ENCODE data around the gene GIMAP8.
A peak's percentile ranks its signal among the peaks of the same experiment; 100 is the strongest.

The GIMAP8 gene

DNA sequence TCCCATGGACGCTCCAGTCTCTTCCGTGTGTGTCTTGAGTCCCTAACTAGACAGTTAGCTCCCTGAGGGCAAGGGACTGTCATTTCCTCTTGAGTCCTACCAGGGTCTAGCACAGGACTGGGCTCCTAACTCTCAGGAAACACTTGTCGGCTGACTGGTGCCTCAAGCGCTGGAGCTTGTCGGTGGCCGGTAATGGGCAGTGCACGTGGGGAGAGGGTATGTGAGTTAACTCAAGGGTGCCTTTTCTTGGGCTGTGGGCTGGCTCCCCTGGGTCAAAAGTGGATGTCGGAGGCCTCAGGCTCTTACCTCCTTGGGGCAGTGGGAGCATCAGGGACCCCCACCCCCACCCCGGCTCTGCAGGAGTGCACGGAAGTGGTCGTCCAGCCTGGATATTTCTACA lies 38.4 kb upstream of the GIMAP8 start:
- DNase-seq: no peak

DNA sequence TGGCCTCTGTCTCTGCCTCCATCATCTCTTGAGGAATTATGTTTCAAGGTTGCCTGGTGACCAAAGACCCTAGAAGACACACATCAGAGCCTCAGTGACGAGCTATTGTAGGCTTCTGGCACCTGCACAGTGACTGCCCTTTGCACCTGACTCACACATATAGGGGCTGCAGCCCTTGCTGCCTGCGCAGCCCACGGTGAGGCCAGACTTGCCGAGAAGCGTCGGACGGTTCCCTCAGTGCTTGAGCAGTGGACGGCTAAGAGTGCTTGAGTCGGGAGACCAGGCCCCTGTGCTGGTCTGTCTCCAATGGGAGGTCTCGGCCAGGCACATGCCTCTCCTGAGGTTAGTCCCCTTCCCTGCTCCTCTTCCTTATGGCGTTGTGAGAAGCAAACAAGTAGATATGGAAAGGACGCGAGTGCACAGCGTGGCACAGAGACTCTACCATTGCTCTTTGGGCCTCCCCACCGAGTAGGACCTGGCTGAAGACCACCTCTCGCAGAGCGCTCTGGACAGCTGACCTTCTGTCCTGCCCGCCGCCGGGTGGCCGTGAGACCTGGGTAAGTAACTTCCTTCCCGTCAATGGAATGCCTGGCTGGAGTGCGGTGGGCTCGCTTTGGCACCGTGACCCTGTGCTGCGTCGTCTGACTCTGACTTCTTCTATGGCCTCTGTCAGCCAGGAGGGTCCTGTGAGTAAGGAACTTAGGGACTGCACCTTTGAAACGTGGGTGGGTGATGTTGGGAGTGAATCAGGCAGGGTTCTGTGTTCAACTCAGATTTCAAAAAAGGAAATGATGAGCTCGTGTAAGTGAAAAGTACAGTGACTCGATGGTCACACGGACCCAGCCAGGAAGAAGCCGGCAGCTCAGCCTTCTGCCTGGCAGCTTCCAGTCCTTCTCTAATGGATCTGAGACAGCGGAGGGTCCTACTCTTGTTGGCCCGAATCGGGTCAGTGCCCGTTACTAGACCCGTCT lies 37.6 kb upstream of the GIMAP8 start:
- no peak for DNase-seq

DNA sequence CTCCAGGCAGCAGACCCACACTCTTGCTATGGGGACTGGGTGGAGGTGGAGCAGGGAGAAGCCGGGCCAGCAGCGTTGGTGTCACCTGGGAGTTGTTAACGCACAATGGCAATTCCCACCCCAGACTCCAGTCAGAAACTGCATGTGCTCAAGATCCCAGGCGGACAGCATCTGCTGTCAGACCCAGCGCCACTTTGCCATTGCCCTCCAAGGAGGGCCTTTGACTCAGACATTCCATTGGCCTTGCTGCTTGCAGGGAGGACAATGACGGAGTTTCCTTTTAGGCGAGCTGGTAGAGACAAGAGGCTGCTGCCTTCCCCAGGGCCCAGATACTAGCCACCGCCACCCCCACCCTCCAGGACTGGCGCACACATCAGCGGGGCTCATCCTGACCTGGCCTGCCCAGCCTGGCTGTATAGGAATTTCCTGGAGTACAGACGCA lies 36.8 kb upstream of the GIMAP8 start:
- DNase-seq: no peak

DNA sequence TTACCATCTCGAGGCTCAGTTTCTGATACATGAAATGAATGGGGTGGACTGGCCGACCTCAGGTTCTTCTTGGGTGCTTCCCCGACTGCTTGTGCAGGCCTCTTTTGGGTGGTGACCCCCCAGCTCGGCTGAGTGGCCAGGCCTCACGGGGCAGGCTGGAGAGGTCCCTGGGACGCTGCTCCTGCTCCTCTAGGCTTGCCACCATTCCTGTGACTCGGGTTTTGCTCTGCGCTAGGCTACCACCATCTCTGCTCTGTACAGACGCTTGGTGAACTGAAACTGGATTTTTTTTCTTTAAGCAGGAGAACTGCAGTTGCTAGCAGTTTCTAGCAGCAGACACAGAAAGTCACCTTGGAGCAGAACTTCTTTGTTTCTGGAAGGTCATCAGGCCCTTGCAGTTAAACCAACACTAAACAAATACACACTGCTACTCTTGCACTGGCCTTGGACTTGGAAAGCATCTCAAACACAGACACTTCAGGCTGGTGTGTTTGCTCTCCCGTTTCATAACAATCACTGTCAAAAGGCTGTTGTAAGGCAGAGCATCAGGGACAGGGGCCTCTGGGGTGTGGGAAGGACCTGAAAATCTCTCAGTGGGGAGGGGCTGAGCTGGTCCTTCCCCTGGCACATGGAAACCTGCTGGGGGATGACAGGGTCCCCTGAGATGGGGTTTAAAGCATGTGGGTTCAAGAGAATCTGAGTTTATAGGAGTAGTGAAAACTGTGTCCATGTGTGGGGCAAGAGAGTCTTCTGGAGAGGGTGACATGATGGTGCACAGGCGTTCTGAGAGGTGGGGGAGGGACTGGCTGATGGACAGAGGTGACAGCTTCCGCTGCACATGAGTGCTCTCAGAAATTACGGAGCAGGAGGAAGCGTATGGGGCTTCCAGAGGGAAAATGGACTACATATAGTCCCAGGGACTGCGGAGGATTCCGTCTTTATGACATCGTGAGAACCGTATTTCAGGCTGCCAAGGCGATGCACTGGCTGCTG lies 35.0 kb upstream of the GIMAP8 start:
- no peak for DNase-seq

DNA sequence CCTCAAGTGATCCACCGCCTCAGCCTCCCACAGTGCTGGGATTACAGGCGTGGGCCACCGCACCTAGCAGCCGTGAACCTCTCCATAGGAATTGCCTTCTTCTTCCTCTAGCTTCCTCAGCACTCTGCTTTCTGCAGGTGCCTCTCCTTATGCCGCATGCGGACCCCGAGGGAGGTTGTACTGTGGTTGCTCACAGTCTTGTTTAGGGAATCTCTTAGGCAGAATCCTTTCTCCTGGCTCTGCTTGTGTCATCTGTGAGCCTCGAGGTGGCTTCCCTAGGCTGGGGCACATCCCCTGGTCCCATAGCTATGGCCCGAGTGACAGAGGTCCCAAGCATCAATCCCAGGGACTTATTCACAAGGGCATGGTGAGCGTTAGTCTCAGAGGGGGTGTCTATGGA lies 33.2 kb upstream of the GIMAP8 start:
- peak in 1 of 2 experiments; percentile 1 for DNase-seq

DNA sequence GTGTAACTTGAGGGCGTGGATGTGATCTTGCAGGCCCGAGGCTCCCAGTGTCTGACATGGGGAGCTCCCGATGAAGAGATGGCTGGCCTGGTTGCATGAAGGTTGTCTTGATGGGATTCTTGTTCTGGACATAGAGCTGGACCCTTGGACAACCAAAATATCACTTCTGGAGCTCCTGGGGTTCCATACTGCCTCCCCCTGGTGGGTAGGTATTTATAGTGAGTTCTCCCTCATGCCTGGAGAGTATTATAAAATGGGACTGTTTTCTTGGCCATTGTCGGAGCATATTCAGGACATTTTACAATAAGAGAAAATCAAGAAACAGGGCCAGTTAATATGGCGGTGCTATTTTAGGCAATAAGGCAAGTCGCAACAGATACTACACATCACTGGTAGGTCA lies 32.6 kb upstream of the GIMAP8 start:
- peak in 1 of 2 experiments; percentile 1 for DNase-seq

DNA sequence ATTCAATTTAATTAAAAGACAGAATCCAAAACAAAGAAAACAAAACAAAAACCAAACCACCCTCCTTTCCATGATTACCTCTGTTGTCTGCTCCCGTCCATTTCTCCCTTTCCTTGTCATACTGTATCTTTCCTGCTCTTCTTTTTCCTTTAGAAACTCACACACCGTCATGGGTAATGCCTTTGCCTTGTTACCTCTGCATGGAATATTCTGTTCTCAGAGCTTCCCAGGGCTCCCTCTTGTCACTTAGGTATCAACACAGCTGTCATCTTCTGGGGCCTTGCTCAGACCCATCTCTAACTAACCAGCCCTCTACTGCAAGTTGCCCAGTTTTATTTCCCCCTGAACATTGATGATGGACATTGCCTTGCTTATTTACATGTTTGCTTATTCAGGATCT lies 30.2 kb upstream of the GIMAP8 start:
- no peak for DNase-seq

DNA sequence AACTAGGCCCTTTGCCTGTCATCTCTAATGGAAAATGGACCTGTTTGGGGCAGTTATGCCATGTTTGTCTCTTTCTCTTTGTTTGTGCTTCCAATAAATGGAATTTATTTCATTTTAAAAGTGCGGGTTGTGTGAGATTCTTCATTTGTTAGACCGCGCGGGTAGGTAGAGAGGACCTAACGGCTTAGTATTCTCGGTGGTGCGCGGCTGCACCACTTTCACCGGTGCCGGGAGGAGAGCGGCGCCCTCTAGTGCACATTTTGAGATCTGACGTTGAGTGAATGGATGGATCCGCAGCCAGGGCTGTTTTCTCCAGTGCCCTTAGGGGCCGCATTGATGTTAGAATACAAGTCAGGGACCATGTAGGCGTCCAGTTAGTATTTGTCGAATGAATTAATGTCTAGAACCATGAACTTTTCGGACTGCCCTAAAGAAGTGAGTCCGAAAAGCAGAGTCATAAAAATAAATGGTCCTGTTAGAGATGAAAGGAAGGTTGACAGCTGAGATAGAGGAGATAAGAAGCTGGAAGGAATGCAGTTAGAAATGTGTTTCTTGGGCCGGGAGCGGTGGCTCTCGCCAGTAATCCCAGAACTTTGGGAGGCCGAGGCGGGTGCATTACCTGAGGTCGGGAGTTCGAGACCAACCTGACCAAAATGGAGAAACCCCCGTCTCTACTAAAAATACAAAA lies 29.3 kb upstream of the GIMAP8 start:
- peak; percentile 88 to 92 for DNase-seq

DNA sequence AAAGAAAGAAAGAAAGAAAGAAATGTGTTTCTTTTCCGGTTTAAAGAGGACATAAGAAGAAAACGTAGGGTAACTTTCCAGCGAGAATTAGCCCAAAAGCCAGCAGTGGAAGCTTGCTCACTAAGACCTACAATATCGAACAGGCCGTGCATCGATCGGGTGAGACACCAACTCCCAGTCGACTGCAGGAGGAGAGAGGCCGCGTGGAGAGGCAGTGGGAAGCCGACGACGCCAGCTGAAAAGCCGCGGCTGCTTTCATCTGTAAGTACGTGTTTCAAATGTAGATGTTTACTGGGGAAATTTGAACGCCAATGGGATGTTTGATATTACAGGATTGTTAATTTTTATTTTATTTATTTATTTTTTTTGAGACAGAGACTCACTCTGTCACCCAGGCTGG lies 28.6 kb upstream of the GIMAP8 start:
- DNase-seq: no peak

DNA sequence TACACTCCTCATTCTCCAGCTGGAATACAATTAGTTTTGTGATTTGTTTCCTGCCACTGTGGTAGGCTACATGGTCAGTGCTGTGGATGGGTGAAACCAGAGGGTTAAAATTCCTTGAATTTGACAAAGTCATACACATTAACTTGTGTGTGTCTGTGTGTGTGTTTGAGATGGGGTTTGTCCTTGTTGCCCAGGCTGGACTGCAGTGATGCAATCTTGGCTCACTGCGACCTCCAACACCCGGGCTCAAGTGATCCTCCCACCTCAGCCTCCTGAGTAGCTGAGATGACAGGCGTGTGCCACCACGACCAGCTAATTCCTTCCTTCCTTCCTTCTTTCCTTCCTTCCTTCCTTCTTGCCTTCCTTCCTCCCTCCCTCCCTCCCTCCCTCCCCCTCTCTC lies 24.8 kb upstream of the GIMAP8 start:
- no peak for DNase-seq

DNA sequence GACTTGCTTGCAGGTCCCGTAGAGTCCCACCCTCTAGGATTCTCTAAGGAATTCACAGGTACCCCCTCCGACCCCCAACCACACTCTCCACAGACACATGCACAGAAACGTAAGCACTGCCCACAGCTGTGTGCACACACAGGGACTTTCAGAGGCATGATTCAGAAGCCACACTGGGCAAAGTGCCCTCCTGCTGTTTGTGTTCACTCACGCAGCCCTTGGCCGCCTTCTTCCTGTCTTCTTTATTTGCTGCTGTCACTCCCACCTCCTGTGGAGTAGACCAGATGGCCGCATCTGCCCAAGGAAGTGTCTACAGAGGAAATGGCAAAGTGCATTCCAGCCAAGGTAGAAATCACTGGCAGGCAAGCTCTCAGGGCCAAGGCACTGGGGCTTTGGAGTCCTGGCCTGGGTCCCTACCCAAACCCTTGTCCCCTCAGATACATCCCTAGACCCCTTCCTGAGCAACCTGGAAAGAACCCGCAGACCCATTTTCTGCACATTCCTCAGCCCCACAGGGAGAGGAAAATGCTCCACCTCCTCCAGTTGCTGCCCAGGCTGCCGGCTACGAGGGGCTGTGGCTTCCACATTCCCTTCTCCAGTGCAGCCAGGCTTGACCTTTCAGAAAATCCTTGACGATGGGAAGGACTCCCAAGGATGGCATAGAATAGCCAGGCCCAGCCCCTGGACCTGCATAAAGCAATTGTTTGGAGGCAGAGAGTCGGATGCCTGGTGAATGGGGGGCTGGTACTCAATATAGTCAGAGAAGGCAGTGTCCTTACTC lies 21.6 kb upstream of the GIMAP8 start:
- DNase-seq: peak in 1 of 2 experiments; percentile 35

DNA sequence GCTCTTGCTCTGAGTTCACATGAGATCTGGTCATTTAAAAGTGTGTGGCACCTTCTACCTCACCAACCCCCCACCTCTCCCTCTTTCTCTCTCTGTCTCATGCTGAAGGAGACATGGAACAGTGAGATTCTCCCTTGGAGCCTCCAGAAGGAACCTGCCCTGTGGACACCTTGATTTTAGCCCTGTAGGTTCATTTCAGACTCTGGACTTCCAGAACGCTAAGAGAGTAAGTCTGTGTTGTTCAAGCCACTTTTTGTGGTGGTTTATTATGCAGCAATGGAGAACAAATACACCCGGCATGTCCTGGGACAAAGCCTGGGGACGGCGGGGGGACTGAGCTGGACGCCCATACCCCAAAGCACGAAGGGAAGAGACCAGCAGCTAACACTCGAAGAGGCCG lies 20.7 kb upstream of the GIMAP8 start:
- peak in 1 of 2 experiments; percentile 1 for DNase-seq

DNA sequence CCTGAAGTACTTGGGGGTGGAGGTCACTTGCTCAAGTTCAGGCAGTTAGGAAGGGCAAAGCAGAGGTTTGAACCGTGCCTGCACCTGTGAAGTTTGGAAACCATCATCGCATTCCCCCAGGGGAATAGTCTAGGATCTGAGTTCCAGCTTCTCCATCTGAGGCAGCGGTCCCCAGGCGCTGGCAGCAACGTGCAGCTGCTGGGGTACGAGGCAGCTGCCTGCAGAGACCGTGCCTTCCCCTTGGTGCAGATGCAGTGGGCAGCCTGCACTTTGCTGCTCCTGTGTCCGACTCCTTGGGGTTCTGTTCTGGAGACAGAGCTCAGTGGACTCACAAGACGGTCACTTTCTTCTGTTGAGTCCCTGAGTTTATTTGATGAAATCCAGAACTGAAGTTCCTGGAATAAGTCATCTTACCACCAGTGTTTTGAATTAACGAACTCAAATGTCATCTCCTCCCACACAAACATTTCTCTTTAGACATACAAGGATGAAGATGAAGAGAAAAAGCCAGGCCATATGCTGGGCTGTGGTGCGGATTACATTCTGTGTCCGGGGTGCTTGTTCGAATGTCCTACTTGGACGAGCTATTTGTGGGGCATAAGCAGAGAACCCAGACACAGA lies 19.9 kb upstream of the GIMAP8 start:
- peak in 1 of 2 experiments; percentile 0 for DNase-seq

DNA sequence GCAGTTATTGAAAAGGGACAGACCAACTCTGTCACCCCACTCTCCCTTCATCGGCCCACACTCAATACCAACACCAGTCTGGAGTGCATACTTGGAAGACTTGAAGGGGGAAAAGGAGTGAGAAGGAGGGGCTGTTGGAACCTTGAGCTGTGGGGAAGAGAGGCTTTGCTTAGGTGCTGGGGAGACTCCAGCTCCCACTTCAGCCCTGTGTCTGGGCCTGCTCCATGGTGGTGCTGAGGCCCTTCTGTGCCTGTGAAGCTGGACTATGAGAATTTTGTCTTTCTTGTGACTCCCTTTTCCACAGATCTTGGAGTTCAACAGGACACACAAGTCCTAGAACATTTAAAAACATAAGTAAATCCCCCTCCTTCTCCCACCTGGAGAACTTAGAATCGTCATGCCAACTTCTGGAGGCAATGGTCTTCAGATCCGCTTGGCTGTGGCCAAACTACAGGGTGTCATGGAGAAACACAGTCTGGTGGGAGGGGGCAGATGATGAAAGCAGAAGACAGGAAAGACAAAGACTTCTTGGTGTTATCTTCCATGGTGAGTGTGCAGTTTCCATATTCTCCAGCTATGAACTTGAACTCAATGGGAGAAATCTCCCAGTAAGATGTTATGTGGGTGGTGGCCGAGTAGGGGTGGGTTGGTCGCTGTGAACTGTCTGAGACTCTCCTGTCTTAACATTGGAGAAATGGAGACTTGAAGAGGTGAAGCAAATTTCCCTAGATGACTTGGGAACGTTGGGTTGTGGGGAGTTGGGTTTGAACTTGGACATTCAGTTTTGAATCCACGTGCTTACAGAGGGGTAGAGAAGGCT lies 18.4 kb upstream of the GIMAP8 start:
- no peak for DNase-seq

DNA sequence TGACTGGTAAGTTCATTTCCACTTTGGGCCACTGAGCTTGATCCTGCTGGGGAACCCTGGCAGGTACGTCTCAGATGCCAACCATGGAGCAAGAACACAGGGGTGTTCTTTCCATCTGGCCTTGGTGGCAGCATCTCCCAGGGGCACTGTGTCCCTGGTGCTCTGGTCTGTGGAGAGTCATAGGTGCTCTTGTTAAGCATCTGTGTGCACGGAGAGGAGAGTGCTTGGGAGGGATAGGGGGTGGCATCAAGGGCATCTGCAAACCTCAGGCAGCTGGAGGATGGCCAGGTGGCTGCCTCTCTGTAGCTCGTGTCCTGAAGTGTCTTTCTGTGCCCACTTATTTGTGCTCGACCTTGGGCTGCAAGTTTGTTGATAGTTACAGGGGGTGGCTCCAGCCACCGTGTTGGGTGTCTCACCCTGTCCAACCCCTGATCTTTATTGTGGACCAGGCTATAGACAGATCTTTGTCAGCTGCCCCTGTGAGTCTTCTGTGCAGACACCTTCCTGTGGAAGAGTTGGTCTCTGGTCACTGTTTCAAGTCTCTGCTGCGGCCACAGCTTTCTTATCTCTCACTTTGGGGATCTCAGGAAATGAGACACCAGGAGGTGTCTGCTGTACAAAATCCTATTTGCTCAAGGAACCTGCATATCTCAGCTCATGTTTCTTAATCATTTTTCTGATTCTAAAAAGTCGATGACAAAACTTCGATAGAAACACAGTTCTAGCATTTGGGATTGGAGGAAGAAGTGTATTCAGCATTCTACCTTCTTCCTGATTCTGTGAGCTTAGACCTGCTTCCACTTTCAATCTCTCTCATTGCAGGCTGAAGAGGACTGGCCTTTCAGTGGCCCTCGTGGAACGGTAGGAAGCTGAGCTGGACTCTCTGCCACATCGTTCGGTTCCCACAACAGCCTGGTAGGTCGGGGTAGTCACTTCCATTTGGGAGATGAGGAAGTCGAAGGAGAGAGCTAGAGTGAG lies 17.2 kb upstream of the GIMAP8 start:
- peak in 1 of 2 experiments; percentile 1 for DNase-seq

DNA sequence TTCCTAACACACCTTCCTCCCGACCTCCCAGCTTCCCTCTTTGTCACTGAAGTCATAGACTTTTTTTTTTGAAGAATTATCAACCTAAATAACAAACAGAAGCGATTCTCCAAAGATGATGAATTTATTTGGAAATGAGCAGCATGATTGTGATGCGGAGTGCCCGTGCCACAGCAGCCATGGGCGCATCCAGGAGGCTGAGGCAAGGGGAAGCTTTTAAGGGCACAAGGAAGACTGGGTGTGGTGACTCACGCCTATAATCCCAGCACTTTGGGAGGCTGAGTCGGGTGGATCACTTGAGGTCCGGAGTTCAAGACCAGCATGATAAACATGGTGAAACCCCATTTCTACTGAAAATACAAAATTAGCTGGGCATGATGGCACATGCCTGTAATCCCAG lies 16.2 kb upstream of the GIMAP8 start:
- no peak for DNase-seq

DNA sequence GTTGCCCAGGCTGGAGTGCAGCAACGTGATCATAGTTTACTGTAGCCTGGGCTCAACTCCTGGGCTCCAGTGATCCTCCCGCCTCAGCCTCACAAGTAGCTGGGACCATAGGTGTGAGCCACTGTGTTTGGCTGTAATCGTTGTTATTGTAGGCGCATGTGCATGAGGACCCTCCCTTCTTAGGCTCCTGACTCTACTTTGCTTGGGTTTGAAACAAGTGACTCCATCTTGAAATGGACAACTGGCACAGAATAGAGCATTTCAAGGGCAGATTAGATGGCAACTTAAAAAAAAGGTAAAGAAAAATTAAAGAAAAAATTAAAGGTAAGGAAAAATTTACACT lies 15.4 kb upstream of the GIMAP8 start:
- no peak for DNase-seq

DNA sequence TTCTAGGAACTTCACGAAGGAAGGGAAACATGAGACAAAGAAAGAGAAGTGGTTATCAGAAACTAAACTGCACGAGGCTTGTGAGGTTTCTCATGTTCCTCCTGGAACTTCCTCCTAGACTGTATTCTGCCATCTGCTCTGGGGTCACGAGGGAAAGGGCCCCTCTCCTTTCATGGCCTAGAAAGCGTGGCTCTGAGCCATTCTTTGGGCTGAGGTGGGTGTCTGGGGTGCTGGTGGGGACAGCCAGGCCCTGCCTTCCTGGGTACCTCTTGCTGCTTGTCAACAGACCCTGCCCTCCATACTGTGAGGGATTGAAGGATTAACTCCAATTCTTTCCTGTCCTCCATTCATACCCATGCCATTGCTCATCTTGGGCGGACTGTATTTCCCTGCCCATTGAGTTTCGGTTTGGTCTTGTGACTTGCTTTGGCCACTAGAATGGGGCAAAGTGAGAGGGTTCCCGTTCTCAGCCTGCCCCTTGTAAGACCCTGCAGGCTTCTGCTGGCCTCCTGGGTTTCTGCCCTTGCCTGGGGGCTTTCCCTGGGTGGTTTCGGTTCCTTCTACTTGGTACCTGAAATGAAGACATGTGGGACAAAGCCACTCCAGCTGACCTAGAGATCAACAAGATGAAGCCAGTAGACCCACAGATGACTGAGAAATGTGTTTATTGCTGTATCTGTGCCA lies 14.9 kb upstream of the GIMAP8 start:
- DNase-seq: peak in 1 of 2 experiments; percentile 2

DNA sequence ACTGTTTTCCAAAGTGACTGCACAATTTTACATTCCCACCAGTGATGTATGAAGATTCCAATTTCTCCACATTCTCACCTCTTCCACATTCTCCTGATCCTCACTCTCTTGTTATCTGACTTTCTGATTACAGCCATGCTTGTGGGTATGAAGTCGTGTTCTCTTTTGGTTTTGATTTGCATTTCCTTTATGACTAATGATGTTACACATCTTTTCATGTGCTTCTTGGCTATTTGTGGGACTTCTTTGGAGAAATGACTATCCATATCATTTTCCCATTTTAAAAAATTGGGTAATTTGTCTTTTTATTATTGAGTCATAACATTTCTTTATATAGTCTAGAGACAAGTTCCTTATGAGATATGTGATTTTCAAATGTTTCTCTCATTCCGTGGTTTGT lies 10.5 kb upstream of the GIMAP8 start:
- no peak for DNase-seq
